Liver (tissue), 3 donors: ENCODE data around the gene TNFSF12.

ENCODE experiments used
- ATF3 ChIP-seq: IDR thresholded peaks from 2 replicates; pipeline ENCODE4 v1.6.1; 2016; ENCODE audit warnings: antibody characterized with exemption
- CTCF ChIP-seq: fragments of 150-350 bp; IDR thresholded peaks from 2 replicates; pipeline ENCODE4 v1.5.1; 2017; ENCODE audit warnings: improper control_type of control experiment, low read depth, low read length; ENCODE audit not compliant: missing input control
- EGR1 ChIP-seq, 2 donors: IDR thresholded peaks; 2 replicates each; pipeline ENCODE4 v1.6.1; 2016 to 2018; ENCODE audit warnings: antibody characterized with exemption in 2 of 2, low read depth in 2 of 2
- FOXA1 ChIP-seq: IDR thresholded peaks from 2 replicates; pipeline ENCODE4 v1.6.1; 2016; ENCODE audit warnings: antibody characterized with exemption
- GABPA ChIP-seq, 2 donors: IDR thresholded peaks in 1 of 2; conservative IDR thresholded peaks in 1 of 2; 2 replicates each; pipeline ENCODE4 v1.6.1; 2016; ENCODE audit warnings: antibody characterized with exemption in 2 of 2, mild to moderate bottlenecking in 1 of 2, moderate library complexity in 1 of 2
- HNF4A ChIP-seq, 2 donors: conservative IDR thresholded peaks; 2 replicates each; pipeline ENCODE4 v1.6.1; 2016; ENCODE audit warnings: antibody characterized with exemption in 2 of 2, mild to moderate bottlenecking in 2 of 2
- JUND ChIP-seq, 2 donors: IDR thresholded peaks; 2 replicates each; pipeline ENCODE4 v1.6.1; 2016; ENCODE audit warnings: antibody characterized with exemption in 2 of 2
- MAX ChIP-seq: IDR thresholded peaks from 2 replicates; pipeline ENCODE4 v1.6.1; 2016; ENCODE audit warnings: antibody characterized with exemption
- RAD21 ChIP-seq, 2 donors: IDR thresholded peaks; 2 replicates each; pipeline ENCODE4 v1.6.1; 2016; ENCODE audit warnings: antibody characterized with exemption in 2 of 2, mild to moderate bottlenecking in 2 of 2
- REST ChIP-seq: IDR thresholded peaks from 2 replicates; pipeline ENCODE4 v1.6.1; 2016; ENCODE audit warnings: antibody characterized with exemption, mild to moderate bottlenecking
- RXRA ChIP-seq, 2 donors: IDR thresholded peaks; 2 replicates each; pipeline ENCODE4 v1.6.1; 2017 to 2018; ENCODE audit warnings: antibody characterized with exemption in 2 of 2, mild to moderate bottlenecking in 1 of 2
- SP1 ChIP-seq: IDR thresholded peaks from 2 replicates; pipeline ENCODE4 v1.6.1; 2018; ENCODE audit warnings: antibody characterized with exemption, mild to moderate bottlenecking
- YY1 ChIP-seq: IDR thresholded peaks from 2 replicates; pipeline ENCODE4 v1.6.1; 2016; ENCODE audit warnings: antibody characterized with exemption, mild to moderate bottlenecking
- donor health status: healthy.
- donor health status: healthy.

GRCh38 chr17:7593296-7593695 is 44.4 kb downstream of the TNFSF12 start:
- no peak for TF ChIP-seq CTCF
- no peak for TF ChIP-seq EGR1 (IDR thresholded peaks at IDR 0.05; ENCODE audit: low read depth in 2 of 2)
- no peak for TF ChIP-seq SP1
- TF ChIP-seq FOXA1, result no peak
- no peak for TF ChIP-seq RXRA (IDR thresholded peaks at IDR 0.05)
- TF ChIP-seq ATF3, result no peak
- TF ChIP-seq MAX, result no peak
- TF ChIP-seq JUND (IDR thresholded peaks at IDR 0.05), result no peak
- no peak for TF ChIP-seq REST
- no peak for TF ChIP-seq GABPA (IDR thresholded peaks at IDR 0.05 in 1 of 2, conservative IDR thresholded peaks at IDR 0.05 in 1 of 2)
- TF ChIP-seq YY1, result no peak
- TF ChIP-seq RAD21 (IDR thresholded peaks at IDR 0.05), result no peak
- no peak for TF ChIP-seq HNF4A (conservative IDR thresholded peaks at IDR 0.05)
